Mesothelial cell of epicardium (in vitro differentiated cells): ENCODE data around the gene DPH7. TPM values are rescaled to one million over a fixed set of nuclear protein-coding genes. Genes with fewer than 3 reads are reported as not detected.
"Not testable (repeated sequence)": the region's sequence is repeated elsewhere in the genome, so short reads cannot be mapped to it uniquely, and the experiment has no call there.

Source experiments
- DNase-seq, 2 experiments: peaks; one replicate each; pipeline ENCODE4 v3.0.0; 2021; ENCODE audit warnings: low spot score in 2 of 2; ENCODE audit not compliant: unreplicated experiment in 2 of 2
- H3K27ac Mint-ChIP-seq: 2 replicates; pipeline ENCODE4 v1.8.0; 2021; ENCODE audit warnings: mixed read lengths
- H3K27me3 Mint-ChIP-seq: 2 replicates; pipeline ENCODE4 v1.8.0; 2021; ENCODE audit warnings: low read depth, mixed read lengths
- H3K36me3 Mint-ChIP-seq: 2 replicates; pipeline ENCODE4 v1.8.0; 2021; ENCODE audit warnings: mixed read lengths
- H3K4me1 Mint-ChIP-seq: 2 replicates; pipeline ENCODE4 v1.8.0; 2021; ENCODE audit warnings: mixed read lengths
- H3K4me3 Mint-ChIP-seq: 2 replicates; pipeline ENCODE4 v1.8.0; 2021; ENCODE audit warnings: mild to moderate bottlenecking, moderate library complexity, mixed read lengths
- H3K9me3 Mint-ChIP-seq: 2 replicates; pipeline ENCODE4 v1.8.0; 2021; ENCODE audit warnings: mixed read lengths
- total RNA-seq: library from RNA; stranded (reverse); gene quantifications from 3 replicates; pipeline ENCODE4 v1.2.1, GENCODE V29; 2021
- TF ChIP-seq, protein P1 (sequence below): fragments of 200-600 bp; sonication (generic); IDR thresholded peaks from one replicate; pipeline ENCODE4 v1.5.0; 2021; ENCODE audit warnings: antibody characterized with exemption; ENCODE audit not compliant: unreplicated experiment

The DPH7 gene
- 55.0 to 59.4 TPM (median 56.1 TPM) in 3 replicates for total RNA-seq

DNA sequence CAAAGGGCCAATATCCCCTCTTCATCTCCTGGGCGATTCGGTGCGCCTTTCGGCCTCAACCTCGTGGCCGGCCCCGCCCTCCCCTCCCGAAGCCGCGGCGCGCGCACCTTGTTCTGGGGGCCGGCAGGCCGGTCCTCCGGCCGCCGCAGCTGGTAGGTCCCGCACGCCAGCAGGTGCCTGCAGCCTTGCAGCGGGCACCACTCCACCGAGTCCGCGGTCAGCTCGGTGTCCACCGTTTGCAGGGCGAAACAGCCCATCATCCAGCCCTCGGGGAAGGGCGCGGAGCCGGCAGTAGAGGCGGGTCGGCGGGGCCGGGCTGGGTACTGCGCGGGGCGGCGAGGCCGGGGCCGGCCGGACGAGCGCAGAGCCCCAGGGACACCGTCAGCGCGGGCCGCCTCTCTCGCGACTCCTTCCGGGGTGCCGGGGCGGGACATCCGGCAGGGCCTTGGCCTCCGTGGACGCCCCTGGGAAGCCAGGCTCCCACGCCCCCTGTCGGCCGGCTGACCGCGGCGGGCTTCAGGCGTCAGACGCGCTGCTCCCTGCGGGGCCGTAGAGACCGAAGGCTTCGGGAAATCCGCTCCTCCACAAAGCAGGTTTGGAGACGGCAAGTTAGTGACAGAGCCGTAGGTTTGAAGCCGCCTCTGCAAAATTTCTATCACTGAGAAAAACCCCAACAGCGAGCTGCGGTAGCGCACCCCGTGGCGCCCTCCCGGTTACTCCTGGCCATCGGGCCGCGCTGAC lies at the start of gene DPH7:
Gene DPH7 (minus strand): TSS at position 408 of the 741 bp plus-strand sequence. CDS start 148 bp downstream, at position 260.
- DNase-seq, result peak; percentile 92 to 97
- no peaks in the 10 kb centered on the region for H3K9me3 Mint-ChIP-seq
- H3K4me1 Mint-ChIP-seq, result peaks cover 21% of the 10 kb centered on the region
- peaks cover 10% of the 10 kb centered on the region for H3K36me3 Mint-ChIP-seq
- no peaks in the 10 kb centered on the region for H3K27me3 Mint-ChIP-seq
- TF ChIP-seq, protein P1, sequence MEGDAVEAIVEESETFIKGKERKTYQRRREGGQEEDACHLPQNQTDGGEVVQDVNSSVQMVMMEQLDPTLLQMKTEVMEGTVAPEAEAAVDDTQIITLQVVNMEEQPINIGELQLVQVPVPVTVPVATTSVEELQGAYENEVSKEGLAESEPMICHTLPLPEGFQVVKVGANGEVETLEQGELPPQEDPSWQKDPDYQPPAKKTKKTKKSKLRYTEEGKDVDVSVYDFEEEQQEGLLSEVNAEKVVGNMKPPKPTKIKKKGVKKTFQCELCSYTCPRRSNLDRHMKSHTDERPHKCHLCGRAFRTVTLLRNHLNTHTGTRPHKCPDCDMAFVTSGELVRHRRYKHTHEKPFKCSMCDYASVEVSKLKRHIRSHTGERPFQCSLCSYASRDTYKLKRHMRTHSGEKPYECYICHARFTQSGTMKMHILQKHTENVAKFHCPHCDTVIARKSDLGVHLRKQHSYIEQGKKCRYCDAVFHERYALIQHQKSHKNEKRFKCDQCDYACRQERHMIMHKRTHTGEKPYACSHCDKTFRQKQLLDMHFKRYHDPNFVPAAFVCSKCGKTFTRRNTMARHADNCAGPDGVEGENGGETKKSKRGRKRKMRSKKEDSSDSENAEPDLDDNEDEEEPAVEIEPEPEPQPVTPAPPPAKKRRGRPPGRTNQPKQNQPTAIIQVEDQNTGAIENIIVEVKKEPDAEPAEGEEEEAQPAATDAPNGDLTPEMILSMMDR, result peak; percentile 89
- H3K4me3 Mint-ChIP-seq, result peak within 1 kb of the TSS; percentile 78
- peak within 1 kb of the TSS; percentile 81 for H3K27ac Mint-ChIP-seq

DNA sequence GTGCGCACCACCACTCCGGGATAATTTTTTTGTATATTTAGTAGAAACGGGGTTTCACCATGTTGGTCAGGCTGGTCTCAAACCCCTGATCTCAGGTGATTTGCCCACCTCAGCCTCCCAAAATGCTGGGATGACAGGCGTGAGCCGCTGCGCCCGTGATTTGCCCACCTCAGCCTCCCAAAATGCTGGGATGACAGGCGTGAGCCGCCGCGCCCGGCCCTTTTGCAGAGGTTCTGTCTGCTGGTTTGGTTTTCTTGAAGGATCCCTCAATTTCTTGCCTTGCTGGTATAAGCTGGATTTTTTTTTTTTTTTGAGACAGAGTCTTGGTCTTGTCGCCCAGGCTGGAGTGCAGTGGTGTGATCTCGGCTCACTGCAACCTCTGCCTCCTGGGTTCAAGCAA lies 48.7 kb upstream of the DPH7 start:
- H3K4me1 Mint-ChIP-seq, result peaks cover 13% of the 10 kb centered on the region
- not testable (repeated sequence) for H3K27me3 Mint-ChIP-seq, DNase-seq, H3K36me3 Mint-ChIP-seq, H3K27ac Mint-ChIP-seq, H3K4me3 Mint-ChIP-seq, H3K9me3 Mint-ChIP-seq

DNA sequence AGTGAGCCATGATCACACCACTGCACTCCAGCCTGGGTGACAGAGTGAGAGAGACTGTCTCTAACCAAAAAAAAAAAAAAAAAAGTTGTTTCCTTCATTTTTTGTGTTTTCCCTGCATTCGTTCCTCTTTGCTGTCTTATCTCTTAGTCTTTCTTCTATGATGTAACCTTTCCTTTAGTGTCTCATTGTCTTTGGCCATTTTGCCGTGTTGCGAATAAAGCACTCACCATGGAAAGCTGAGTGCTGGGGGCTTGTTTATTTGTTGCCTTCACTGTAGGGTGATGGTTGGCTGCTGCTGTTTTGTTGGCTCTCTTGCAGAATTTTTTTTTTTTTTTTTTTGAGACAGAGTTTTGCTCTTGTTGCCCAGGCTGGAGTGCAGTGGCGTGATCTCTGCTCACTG lies 47.7 kb upstream of the DPH7 start:
- H3K9me3 Mint-ChIP-seq, result no peaks in the 10 kb centered on the region
- peaks cover 18% of the 10 kb centered on the region for H3K4me1 Mint-ChIP-seq
- H3K4me3 Mint-ChIP-seq, result no peak overlapping the region
- no peak overlapping the region for H3K27ac Mint-ChIP-seq
- TF ChIP-seq, protein P1, result no peak
- no peaks in the 10 kb centered on the region for H3K27me3 Mint-ChIP-seq
- H3K36me3 Mint-ChIP-seq, result peaks cover 7% of the 10 kb centered on the region
- DNase-seq, result no peak

DNA sequence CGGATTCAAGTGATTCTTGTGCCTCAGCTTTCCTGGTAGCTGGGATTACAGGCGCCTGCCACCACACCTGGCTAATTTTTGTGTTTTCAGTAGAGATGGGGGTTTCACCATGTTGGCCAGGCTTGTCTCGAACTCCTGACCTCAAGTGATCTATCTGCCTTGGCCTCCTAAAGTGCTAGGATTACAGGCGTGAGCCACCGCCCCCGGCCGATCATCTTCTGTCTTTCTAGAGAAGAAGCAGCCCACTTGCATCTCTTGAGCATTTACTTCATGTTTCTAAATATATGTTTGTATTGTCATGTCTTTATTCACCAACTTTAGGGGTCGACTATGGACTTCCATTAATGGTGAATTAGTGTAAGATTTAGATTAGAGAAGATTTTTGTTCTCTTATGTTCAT lies 43.5 kb upstream of the DPH7 start:
- H3K4me3 Mint-ChIP-seq, H3K27me3 Mint-ChIP-seq, H3K9me3 Mint-ChIP-seq, H3K36me3 Mint-ChIP-seq, DNase-seq: not testable (repeated sequence)
- Mint-ChIP-seq H3K4me1 (peaks cover 34% of the 10 kb centered on the region), H3K27ac (peak overlapping the region; percentile 21)

DNA sequence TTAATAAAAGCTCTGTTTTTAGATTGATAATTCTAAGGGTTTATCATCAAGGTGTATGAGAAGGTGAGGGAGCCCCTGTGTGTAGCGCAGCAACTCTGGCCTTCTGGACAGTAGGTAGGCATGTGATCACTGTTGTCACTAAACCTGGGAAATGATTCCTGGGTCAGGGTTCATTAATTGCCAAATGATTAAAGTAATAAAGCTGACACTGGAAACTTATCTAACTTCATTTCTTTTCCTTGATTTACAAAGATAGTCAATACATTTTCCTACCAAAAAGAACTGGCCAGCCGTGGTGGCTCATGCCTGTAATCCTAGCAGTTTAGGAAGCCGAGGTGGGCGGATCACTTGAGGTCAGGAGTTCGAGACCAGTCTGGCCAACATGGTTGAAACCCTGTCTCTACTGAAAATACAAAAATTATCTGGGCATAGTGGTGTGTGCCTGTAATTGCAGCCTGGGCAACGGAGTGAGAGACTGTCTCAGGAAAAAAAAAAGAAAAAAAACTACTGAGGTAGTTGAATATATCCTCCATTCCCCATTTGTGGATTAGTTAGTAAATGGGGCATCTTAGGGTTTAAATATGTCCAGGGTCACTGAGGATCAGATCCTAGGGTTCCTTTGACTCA lies 42.5 kb upstream of the DPH7 start:
- H3K9me3 Mint-ChIP-seq, result no peaks in the 10 kb centered on the region
- peaks cover 34% of the 10 kb centered on the region for H3K4me1 Mint-ChIP-seq
- peaks cover 5% of the 10 kb centered on the region for H3K36me3 Mint-ChIP-seq
- no peaks in the 10 kb centered on the region for H3K27me3 Mint-ChIP-seq
- no peak for DNase-seq
- TF ChIP-seq, protein P1, result peak; percentile 69
- peak overlapping the region; percentile 86 for H3K4me3 Mint-ChIP-seq
- H3K27ac Mint-ChIP-seq, result peak overlapping the region; percentile 64

DNA sequence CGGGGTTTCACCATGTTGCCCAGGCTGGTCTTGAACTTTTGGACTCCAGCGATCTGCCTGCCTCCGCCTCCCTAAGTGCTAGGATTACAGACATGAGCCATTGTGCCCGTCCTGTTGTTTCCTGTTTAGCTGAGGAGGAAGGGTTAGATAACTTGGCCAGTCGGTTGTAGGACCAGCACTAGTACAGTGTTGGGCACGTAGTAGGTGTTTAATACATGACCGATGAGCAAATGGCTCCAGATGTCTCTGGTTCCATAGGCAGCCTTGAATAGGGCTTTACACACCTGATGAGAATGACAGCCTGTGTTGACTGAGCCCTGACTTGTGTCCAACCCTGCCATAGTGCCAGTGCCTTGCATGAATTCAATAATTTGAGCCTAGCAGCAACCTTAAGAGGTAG lies 41.9 kb upstream of the DPH7 start:
- Mint-ChIP-seq H3K9me3 (no peaks in the 10 kb centered on the region), H3K27me3 (no peaks in the 10 kb centered on the region), H3K36me3 (peaks cover 5% of the 10 kb centered on the region), H3K4me3 (peak overlapping the region; percentile 86), H3K4me1 (peaks cover 34% of the 10 kb centered on the region), H3K27ac (peak overlapping the region; percentile 64)
- DNase-seq, result no peak
- TF ChIP-seq, protein P1, result no peak
